RWPE1 (cell line): ENCODE data around the gene MICOS13.

Experiments used
- CTCF ChIA-PET: fragments of 350-600 bp; sonication (Branson Sonifier 250); formaldehyde crosslinking; extraction: SDS; loops from one replicate; lab custom pipeline; 2021; lab: Yijun Ruan, JAX
- POLR2A ChIA-PET: fragments of 400-600 bp; formaldehyde crosslinking; extraction: SDS; loops from one replicate; lab custom pipeline; 2020; ENCODE audit warnings: antibody characterized with exemption; ENCODE audit not compliant: low non-redundant PET; lab: Yijun Ruan, JAX
- DNase-seq: peaks from one replicate; pipeline ENCODE4 v3.0.0; 2012; ENCODE audit warnings: low spot score
- H3K27ac ChIP-seq: fragments of 450-650 bp; 2 replicates; pipeline ENCODE4 v1.5.1; 2017
- CTCF ChIP-seq: fragments of 450-650 bp; conservative IDR thresholded peaks from 2 replicates; pipeline ENCODE4 v1.5.1; 2017; ENCODE audit warnings: low read depth, mild to moderate bottlenecking

Gene MICOS13, protein sequence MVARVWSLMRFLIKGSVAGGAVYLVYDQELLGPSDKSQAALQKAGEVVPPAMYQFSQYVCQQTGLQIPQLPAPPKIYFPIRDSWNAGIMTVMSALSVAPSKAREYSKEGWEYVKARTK

GRCh38 chr19:5680437-5681368, at the start of gene MICOS13, which contains the start of gene HSD11B1L:
TSS of gene MICOS13 (minus strand) at chr19:5680516. CDS start at chr19:5680486, 30 bp downstream.
TSS of gene HSD11B1L (plus strand) at chr19:5681027. CDS start at chr19:5684833, 3,806 bp downstream.
- peak within 1 kb of the TSS; percentile 91 for H3K27ac ChIP-seq
- no peak for TF ChIP-seq CTCF
- POLR2A ChIA-PET = no interaction called here
- DNase-seq = peak; percentile 90
- CTCF ChIA-PET = no interaction called here

DNA sequence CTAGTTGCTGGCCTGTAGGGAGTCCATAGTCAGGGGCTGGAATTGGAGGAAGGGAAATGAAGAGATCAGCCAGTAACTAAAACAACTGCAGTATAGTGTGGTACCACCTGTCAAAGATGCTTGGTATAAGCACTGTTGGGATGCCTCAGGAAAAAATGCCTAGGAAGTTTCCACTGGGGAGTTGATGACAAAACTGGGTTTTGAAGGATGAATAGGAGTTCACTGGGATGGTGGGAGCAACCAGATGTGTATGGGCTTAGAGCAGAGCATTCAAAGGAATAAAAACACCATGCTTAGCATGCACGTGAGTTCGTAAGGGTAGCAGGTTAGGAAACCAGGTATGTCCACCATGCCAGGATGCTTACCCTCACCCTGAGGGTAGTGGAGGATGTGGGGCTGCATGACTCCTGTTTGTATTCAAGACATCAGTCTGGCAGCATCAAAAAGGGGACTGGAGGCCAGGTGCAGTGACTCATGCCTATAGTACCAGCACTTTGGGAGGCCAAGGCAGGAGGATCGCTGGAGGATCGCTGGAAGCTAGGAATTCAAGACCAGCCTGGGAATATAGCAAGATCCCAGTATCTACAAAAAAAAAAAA, 47.2 kb upstream of the MICOS13 start:
- POLR2A ChIA-PET = no interaction called here
- CTCF ChIA-PET = no interaction called here
- H3K27ac ChIP-seq = no peak overlapping the region
- TF ChIP-seq CTCF = no peak
- DNase-seq = no peak

DNA sequence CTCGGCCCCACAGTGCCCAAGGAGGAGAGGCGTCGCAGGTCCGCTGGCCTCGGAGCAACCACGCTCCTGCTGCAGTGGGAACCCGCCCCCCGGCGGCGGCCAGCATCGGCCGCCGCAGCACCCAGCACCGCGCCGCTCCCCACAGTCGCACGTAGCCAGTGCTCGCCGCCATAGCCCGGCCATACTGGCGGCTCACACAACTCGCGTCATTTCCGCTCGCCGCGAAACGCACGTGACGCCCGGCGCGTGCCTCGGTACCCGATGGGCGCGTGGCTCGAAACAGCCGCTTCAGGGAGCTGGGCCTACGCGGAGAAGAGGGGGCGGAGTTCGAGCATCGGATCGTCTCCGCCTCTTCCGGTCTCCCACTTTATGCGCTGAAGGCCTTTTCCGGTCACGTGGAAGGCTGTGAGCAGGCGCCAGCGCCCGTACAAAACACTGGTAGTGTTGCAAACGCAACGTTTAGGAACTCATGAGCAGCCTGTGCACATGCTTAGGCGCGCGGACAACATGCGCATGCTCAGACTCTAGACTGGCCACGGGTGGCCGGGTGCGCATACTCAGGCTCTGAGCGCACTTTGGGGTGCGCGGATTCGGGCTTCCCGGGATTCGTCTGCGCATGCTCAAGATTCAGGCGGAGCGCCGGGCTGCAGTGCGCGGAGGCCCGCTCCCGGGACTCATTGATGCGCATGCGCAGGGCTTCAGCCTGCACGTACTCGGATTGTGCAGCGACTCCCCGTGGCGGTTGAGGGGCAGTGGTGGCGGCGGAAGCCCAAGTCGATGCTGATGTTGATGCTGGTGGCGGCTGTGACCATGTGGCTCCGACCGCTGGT, 39.9 kb upstream of the MICOS13 start, which contains the start of the genes CATSPERD and LONP1:
Gene CATSPERD, plus strand, starts transcription at position 677 of the 830 bp plus-strand sequence. Its CDS starts 101 bp downstream, at position 778.
Gene LONP1, minus strand, starts transcription at position 186 of the 830 bp plus-strand sequence. Its CDS starts 14 bp downstream, at position 172.
- ChIA-PET CTCF (interaction anchor here (0.6 to 1.3 kb wide), 6 partner anchors 47 to 1995 kb away, joined by 3 to 4 read pairs (median 3); partner anchors contain the start of gene CLPP), POLR2A (interaction anchor here (0.6 to 0.8 kb wide), 4 partner anchors 14 to 903 kb away, joined by 3 to 9 read pairs (median 4); no protein-coding TSS in a partner anchor)
- peak within 1 kb of the TSS; percentile 96 for H3K27ac ChIP-seq
- peak; percentile 99 for DNase-seq
- TF ChIP-seq CTCF = peak; percentile 90

- H3K27ac ChIP-seq = peak overlapping the region; percentile 96
- peak; percentile 29 for DNase-seq
- ChIA-PET POLR2A (no interaction called here), CTCF (interaction anchor here (0.6 to 0.7 kb wide), 2 partner anchors 10 to 642 kb away, joined by 3 to 4 read pairs; partner anchors contain the start of gene CLPP)
- TF ChIP-seq CTCF = no peak
These were observed 39.1 kb upstream of the MICOS13 start for GRCh38 chr19:5719274-5719960.

DNA sequence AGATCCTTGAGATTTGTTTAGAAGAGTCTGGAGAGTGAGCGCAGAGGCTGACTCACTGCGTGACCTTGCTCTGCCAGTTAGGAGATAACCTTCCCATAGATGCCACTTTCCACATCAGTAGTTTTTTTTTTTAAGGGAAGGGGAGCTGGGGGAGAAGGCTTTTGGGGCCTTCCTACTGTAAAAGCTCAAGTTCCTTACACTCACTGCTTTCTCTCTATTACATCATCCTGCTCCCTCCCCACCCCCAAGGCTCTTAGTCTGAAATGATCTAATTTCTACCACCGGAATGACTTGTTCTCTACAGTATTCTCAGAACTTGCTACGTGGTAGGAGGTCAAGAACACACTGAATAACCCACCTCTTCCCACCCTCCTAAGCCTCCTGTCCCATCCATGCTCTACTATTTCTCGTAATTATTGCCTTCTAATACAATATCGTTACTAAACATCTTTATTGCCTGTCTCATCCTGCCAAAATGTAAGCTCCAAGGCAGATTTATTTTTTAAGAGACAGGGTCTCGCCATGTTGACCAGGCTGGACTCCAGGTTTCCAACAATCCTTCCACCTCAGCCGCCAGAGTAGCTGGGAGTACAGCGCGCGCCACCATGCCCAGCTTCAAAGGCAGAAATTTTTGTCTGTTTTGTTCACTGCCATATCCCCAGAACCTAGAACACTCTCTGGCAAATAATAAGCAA, 38.4 kb upstream of the MICOS13 start:
- POLR2A ChIA-PET = interaction anchor here (0.7 kb wide), 1 partner anchor 27 kb away, joined by 4 read pairs; no protein-coding TSS in a partner anchor
- CTCF ChIA-PET = interaction anchor here (0.6 kb wide), 2 partner anchors 10 to 170 kb away, joined by 4 read pairs; no protein-coding TSS in a partner anchor
- no peak for TF ChIP-seq CTCF
- peak overlapping the region; percentile 96 for H3K27ac ChIP-seq
- DNase-seq = peak; percentile 58
